ENCODE results near the gene PARP12. TPM values are rescaled to one million over a fixed set of nuclear protein-coding genes. Genes with fewer than 3 reads are reported as not detected.

Gene PARP12
- total and polyA plus RNA-seq, 9 of the 15 experiments (the other 6 are each of a cell fraction or from before 2014, with no cell fraction given), result 4.6 to 40.4 (median 23.5) TPM

GRCh38 chr7:140044251-140044650 is 18.5 kb downstream of the PARP12 start:
- DNase-seq (ENCODE audit: extremely low read depth in 1 of 4, low spot score in 3 of 4) (no peak), ATAC-seq (no peak), FAIRE-seq (peak; percentile 60)
- Histone ChIP-seq H3K9me1 (ENCODE audit: control insufficient read depth, insufficient read depth, low read length) (no peaks in the 10 kb centered on the region), H3K79me2 (ENCODE audit: control insufficient read depth, insufficient read depth, low read length) (no peaks in the 10 kb centered on the region), H3K4me1 (replicated peaks in 1 of 2; ENCODE audit: control insufficient read depth in 2 of 2, insufficient read depth in 2 of 2, low read length in 2 of 2) (no peaks in the 10 kb centered on the region; a peak in 1 of 5 replicates), H3K27me3 (ENCODE audit: control insufficient read depth in 2 of 2, insufficient read depth in 2 of 2, low read length in 2 of 2) (no peaks in the 10 kb centered on the region), H3K27ac (ENCODE audit: extremely low read depth, low read depth, low read length) (no peak overlapping the region), H3K4me2 (ENCODE audit: insufficient read depth, low read length) (no peak overlapping the region), H3K9ac (ENCODE audit: insufficient read depth in 1 of 2, low read depth in 2 of 2, low read length in 2 of 2) (no peak overlapping the region), H3K9me3 (replicated peaks; ENCODE audit: control insufficient read depth, insufficient read depth, low read depth, low read length) (no peaks in the 10 kb centered on the region), H3K4me3 (no peak overlapping the region), H2AFZ (ENCODE audit: low read depth, low read length) (no peak overlapping the region), H4K20me1 (replicated peaks; ENCODE audit: control insufficient read depth, insufficient read depth, low read length) (no peaks in the 10 kb centered on the region), H3K36me3 (ENCODE audit: control insufficient read depth, insufficient read depth, low read length) (peaks cover 32% of the 10 kb centered on the region)
- BruUV-seq (replicated peaks), result no TSS peak
- intact Hi-C loops (cut with micrococcal nuclease) (no loop called here), in situ Hi-C loops (cut with MboI) (no loop called here)
- POLR2A ChIA-PET, result interaction anchor here (1.6 kb wide), 1 partner anchor 16 kb away, joined by 5 read pairs; no protein-coding TSS in a partner anchor
- CTCF ChIA-PET (ENCODE audit: low intra/inter-chr PET ratio), result no interaction called here
- WGBS (ENCODE audit: insufficient coverage, low coverage, missing lambda C conversion rate), result 75% methylated on average over 6 of the region's 6 CpGs
- TF ChIP-seq TAF15 (IDR thresholded peaks at IDR 0.05; ENCODE audit: low read depth, low read length) (no peak), ZNF740 (CRISPR knock-in tag; IDR thresholded peaks at IDR 0.05) (no peak), ZNF740 (tag; IDR thresholded peaks at IDR 0.05) (no peak), IRF9 (tag; IDR thresholded peaks at IDR 0.05) (no peak), USF2 (CRISPR knock-in tag; IDR thresholded peaks at IDR 0.05) (no peak), MGA (IDR thresholded peaks at IDR 0.05) (no peak)

Data from K562 (cell line).